ENCODE data around the gene TMEM214. TPM values are rescaled to one million over a fixed set of nuclear protein-coding genes. Genes with fewer than 3 reads are reported as not detected.

Gene TMEM214
- total and polyA plus RNA-seq, 8 donors = 17.1 to 206 (median 35.6) TPM

- WGBS, 5 donors = 88 to 93% (median 91%) methylated on average over 11 to 14 of the region's 14 CpGs
- H3K4me1 ChIP-seq = peaks cover 21 to 51% (median 29%) of the 10 kb centered on the region in 4 donors
- intact Hi-C loops (cut with DNase I; ENCODE audit: low total_unique reads) = loop anchor here (10.0 kb wide), 1 partner anchor 55 kb away; the partner anchor contains the start of gene TMEM214
These were observed 56.6 kb downstream of the TMEM214 start for GRCh38 chr2:27089111-27089954.

More at GRCh38 chr2:27089111-27089954, 56.6 kb downstream of the TMEM214 start:
- no peaks in the 10 kb centered on the region for H3K9me3 ChIP-seq
- peaks cover 0 to 12% (median 0%) of the 10 kb centered on the region in 4 donors for H3K36me3 ChIP-seq
- no peak for TF ChIP-seq POLR2A (IDR thresholded peaks at IDR 0.05)
- no peak for TF ChIP-seq EP300 (IDR thresholded peaks at IDR 0.05)
- TF ChIP-seq CTCF (IDR thresholded peaks at IDR 0.05) = no peak
- no peak for TF ChIP-seq POLR2AphosphoS5 (IDR thresholded peaks at IDR 0.05)
- no peak overlapping the region for H3K27ac ChIP-seq
- no peaks in the 10 kb centered on the region for H3K27me3 ChIP-seq
- no peak for DNase-seq
- no peak overlapping the region for H3K4me3 ChIP-seq

Other genes starting within 250 kb of the TMEM214 start
- 1 to 10 TPM in 1 of 5 donors, not detected in 4; 2.0 TPM for gene CENPA, start 246.9 kb upstream of the TMEM214 start, total RNA-seq
- gene CENPA, start 246.9 kb upstream of the TMEM214 start, polyA plus RNA-seq = 1 to 10 TPM; 2.3 to 4.0 (median 3.1) TPM
- gene DPYSL5, start 184.8 kb upstream of the TMEM214 start, total RNA-seq = under 1 TPM in 1 of 5 donors, not detected in 4; 0.55 TPM
- under 1 TPM in 1 of 3 donors, not detected in 2; 0.06 TPM for gene DPYSL5, start 184.8 kb upstream of the TMEM214 start, polyA plus RNA-seq
- gene MAPRE3, start 62.3 kb upstream of the TMEM214 start, total RNA-seq = 10 to 100 TPM in 2 of 5 donors, 1 to 10 TPM in 3; 7.0 to 19.9 (median 9.9) TPM
- 10 to 100 TPM; 12.3 to 24.1 (median 14.8) TPM for gene MAPRE3, start 62.3 kb upstream of the TMEM214 start, polyA plus RNA-seq
- gene AGBL5, start 18.7 kb downstream of the TMEM214 start, total RNA-seq = 10 to 100 TPM in 3 of 5 donors, 1 to 10 TPM in 2; 7.8 to 29.0 (median 11.6) TPM
- 10 to 100 TPM; 11.5 to 16.6 (median 13.6) TPM for gene AGBL5, start 18.7 kb downstream of the TMEM214 start, polyA plus RNA-seq
- 100 to 1,000 TPM in 4 of 5 donors, 10 to 100 TPM in 1; 16.8 to 281 (median 134) TPM for gene OST4, start 38.7 kb downstream of the TMEM214 start, total RNA-seq
- gene OST4, start 38.7 kb downstream of the TMEM214 start, polyA plus RNA-seq = 100 to 1,000 TPM; 421 to 610 (median 506) TPM
- gene EMILIN1, start 45.6 kb downstream of the TMEM214 start, total RNA-seq = 100 to 1,000 TPM in 2 of 5 donors, 10 to 100 TPM in 3; 17.5 to 208 (median 89.2) TPM
- gene EMILIN1, start 45.6 kb downstream of the TMEM214 start, polyA plus RNA-seq = 10 to 100 TPM; 19.6 to 53.1 (median 31.1) TPM
- gene KHK, start 53.8 kb downstream of the TMEM214 start, total RNA-seq = 10 to 100 TPM in 1 of 5 donors, 1 to 10 TPM in 3, not detected in 1; 1.3 to 18.2 (median 3.0) TPM
- 1 to 10 TPM; 3.5 to 5.9 (median 4.2) TPM for gene KHK, start 53.8 kb downstream of the TMEM214 start, polyA plus RNA-seq
- gene CGREF1, start 86.2 kb downstream of the TMEM214 start, total RNA-seq = 1 to 10 TPM in 3 of 5 donors, not detected in 2; 1.4 to 4.1 (median 2.6) TPM
- 1 to 10 TPM; 2.3 to 3.2 (median 2.4) TPM for gene CGREF1, start 86.2 kb downstream of the TMEM214 start, polyA plus RNA-seq
- not detected for gene ABHD1, start 90.8 kb downstream of the TMEM214 start, total RNA-seq
- under 1 TPM in 2 of 3 donors, not detected in 1; 0.23 to 0.75 TPM for gene ABHD1, start 90.8 kb downstream of the TMEM214 start, polyA plus RNA-seq
- 100 to 1,000 TPM in 1 of 5 donors, 10 to 100 TPM in 4; 14.2 to 107 (median 29.4) TPM for gene PREB, start 101.7 kb downstream of the TMEM214 start, total RNA-seq
- 10 to 100 TPM; 37.3 to 48.4 (median 44.6) TPM for gene PREB, start 101.7 kb downstream of the TMEM214 start, polyA plus RNA-seq
- not detected for gene PRR30, start 106.4 kb downstream of the TMEM214 start, total RNA-seq
- not detected for gene PRR30, start 106.4 kb downstream of the TMEM214 start, polyA plus RNA-seq
- not detected for gene TCF23, start 116.0 kb downstream of the TMEM214 start, total RNA-seq
- gene TCF23, start 116.0 kb downstream of the TMEM214 start, polyA plus RNA-seq = under 1 TPM in 1 of 3 donors, not detected in 2; 0.03 TPM
- 100 to 1,000 TPM in 3 of 5 donors, 10 to 100 TPM in 2; 67.4 to 532 (median 131) TPM for gene ATRAID, start 179.1 kb downstream of the TMEM214 start, total RNA-seq
- gene ATRAID, start 179.1 kb downstream of the TMEM214 start, polyA plus RNA-seq = 100 to 1,000 TPM in 2 of 3 donors, 10 to 100 TPM in 1; 86.6 to 140 (median 111) TPM
- gene SLC5A6, start 179.3 kb downstream of the TMEM214 start, total RNA-seq = 10 to 100 TPM; 19.3 to 71.0 (median 24.9) TPM
- 10 to 100 TPM in 1 of 3 donors, 1 to 10 TPM in 2; 5.7 to 15.0 (median 6.0) TPM for gene SLC5A6, start 179.3 kb downstream of the TMEM214 start, polyA plus RNA-seq
- gene CAD, start 184.4 kb downstream of the TMEM214 start, total RNA-seq = 100 to 1,000 TPM in 2 of 5 donors, 10 to 100 TPM in 3; 12.2 to 130 (median 78.2) TPM
- 10 to 100 TPM in 1 of 3 donors, 1 to 10 TPM in 2; 4.4 to 16.5 (median 6.5) TPM for gene CAD, start 184.4 kb downstream of the TMEM214 start, polyA plus RNA-seq
- not detected for gene SLC30A3, start 230.1 kb downstream of the TMEM214 start, total RNA-seq
- gene SLC30A3, start 230.1 kb downstream of the TMEM214 start, polyA plus RNA-seq = not detected
- gene DNAJC5G, start 242.5 kb downstream of the TMEM214 start, total RNA-seq = not detected
- gene DNAJC5G, start 242.5 kb downstream of the TMEM214 start, polyA plus RNA-seq = not detected
- gene TRIM54, start 249.5 kb downstream of the TMEM214 start, total RNA-seq = under 1 TPM in 1 of 5 donors, not detected in 4; 0.87 TPM
- gene TRIM54, start 249.5 kb downstream of the TMEM214 start, polyA plus RNA-seq = under 1 TPM; 0.13 to 0.61 (median 0.25) TPM

Measured in stomach (tissue), 9 donors.